HCT116 (cell line): ENCODE results near the gene SETD3. TPM values are rescaled to one million over a fixed set of nuclear protein-coding genes. Genes with fewer than 3 reads are reported as not detected.

Experiments used
- ATAC-seq: fragments of 200-7000 bp; cut with Tn5 transposase; 2 replicates; pipeline ENCODE4 v1.9.1; 2020; ENCODE audit warnings: mild to moderate bottlenecking, moderate library complexity
- BruUV-seq: library from RNA; stranded (reverse); fragments of 400-500 nt; replicated peaks from 2 replicates; lab custom pipeline; 2021; lab: Mats Ljungman, UMichigan
- CTCF ChIA-PET: fragments of 300-600 bp; sonication (Branson Sonifier 250); formaldehyde crosslinking; loops from one replicate; lab custom pipeline; 2021; ENCODE audit warnings: antibody characterized with exemption; lab: Charles Lee
- POLR2A ChIA-PET: fragments of 300-600, 350-600 bp; sonication (Branson Sonifier 250); formaldehyde crosslinking; loops from one replicate; lab custom pipeline; 2021; ENCODE audit warnings: antibody characterized with exemption; lab: Charles Lee
- RAD21 ChIA-PET, 2 experiments: fragments of 300-600 bp; sonication (Branson Sonifier 250); formaldehyde crosslinking; loops; one replicate each; lab custom pipeline; 2023; ENCODE audit warnings: low total read pairs in 2 of 2; ENCODE audit not compliant: uncharacterized antibody in 2 of 2, unreplicated experiment in 2 of 2, low non-redundant PET in 1 of 2; lab: Charles Lee
- DNase-seq: peaks from one replicate; pipeline ENCODE4 v3.0.0-alpha.2; 2010; ENCODE audit warnings: low read depth, low spot score
- H2AFZ ChIP-seq: fragments of 200-600 bp; shearing (Covaris generic), sonication (generic); 2 replicates; pipeline ENCODE4 v1.6.1; 2017; ENCODE audit warnings: low read depth, mixed run types, mixed read lengths, antibody characterized with exemption, low read length; ENCODE audit not compliant: poor library complexity, severe bottlenecking
- H3K27ac ChIP-seq: 2 replicates; pipeline ENCODE4 v1.5.1; 2012; ENCODE audit warnings: low read depth, low read length
- H3K27me3 ChIP-seq: fragments of 200-600 bp; sonication (generic); 2 replicates; pipeline ENCODE4 v1.6.1; 2016; ENCODE audit warnings: mixed run types, low read length, mixed read lengths; ENCODE audit not compliant: insufficient read depth
- H3K36me3 ChIP-seq, 2 experiments: fragments of 200-500 bp in 1 of 2; fragments of 200-600 bp in 1 of 2; sonication (Bioruptor generic) in 1 of 2; sonication (generic) in 1 of 2; 2 replicates each; pipeline versions ENCODE4 v1.5.1 to v1.6.1; 2014 to 2016; ENCODE audit warnings: low read length in 2 of 2, inconsistent platforms in 1 of 2, mixed read lengths in 1 of 2, mixed run types in 1 of 2; ENCODE audit not compliant: insufficient read depth in 2 of 2, control insufficient read depth in 1 of 2
- H3K4me1 ChIP-seq, 2 experiments: fragments of 200-600 bp in 1 of 2; sonication (generic) in 1 of 2; 2 replicates each; pipeline versions ENCODE4 v1.5.1 to v1.6.1; 2012 to 2017; ENCODE audit warnings: low read length in 2 of 2, inconsistent platforms in 1 of 2, mild to moderate bottlenecking in 1 of 2, mixed read lengths in 1 of 2, mixed run types in 1 of 2, moderate library complexity in 1 of 2; ENCODE audit not compliant: insufficient read depth in 2 of 2, control insufficient read depth in 1 of 2
- H3K4me2 ChIP-seq: fragments of 200-600 bp; sonication (generic); 2 replicates; pipeline ENCODE4 v1.6.1; 2017; ENCODE audit warnings: mixed run types, low read length, mixed read lengths
- H3K4me3 ChIP-seq, 2 experiments: fragments of 200-600 bp in 1 of 2; sonication (generic) in 1 of 2; replicated peaks in 1 of 2; 2 replicates each; pipeline ENCODE4 v1.5.1; 2011 to 2016; ENCODE audit warnings: low read length in 2 of 2, control low read depth in 1 of 2, low read depth in 1 of 2, mild to moderate bottlenecking in 1 of 2, mixed read lengths in 1 of 2, mixed run types in 1 of 2
- H3K79me2 ChIP-seq: fragments of 200-600 bp; sonication (generic); 2 replicates; pipeline ENCODE4 v1.6.1; 2017; ENCODE audit warnings: mild to moderate bottlenecking, mixed run types, low read length, moderate library complexity, mixed read lengths; ENCODE audit not compliant: insufficient read depth
- H3K9ac ChIP-seq: fragments of 200-600 bp; sonication (generic); 2 replicates; pipeline ENCODE4 v1.6.1; 2016; ENCODE audit warnings: low read length, mixed read lengths
- H3K9me2 ChIP-seq: fragments of 200-600 bp; sonication (generic), shearing (Covaris generic); 2 replicates; pipeline ENCODE4 v1.6.1; 2017; ENCODE audit warnings: mixed run types, mild to moderate bottlenecking, moderate library complexity; ENCODE audit not compliant: insufficient read depth
- H3K9me3 ChIP-seq, 2 experiments: fragments of 200-500 bp in 1 of 2; fragments of 200-600 bp in 1 of 2; sonication (Bioruptor generic) in 1 of 2; sonication (generic) in 1 of 2; 2 replicates each; pipeline ENCODE4 v1.6.1; 2014 to 2017; ENCODE audit warnings: low read length in 2 of 2, mixed read lengths in 2 of 2, inconsistent platforms in 1 of 2, low read depth in 1 of 2, mild to moderate bottlenecking in 1 of 2, mixed run types in 1 of 2, moderate library complexity in 1 of 2; ENCODE audit not compliant: control insufficient read depth in 1 of 2, insufficient read depth in 1 of 2
- H4K20me1 ChIP-seq: fragments of 200-600 bp; sonication (generic), shearing (Covaris generic); 2 replicates; pipeline ENCODE4 v1.6.1; 2017; ENCODE audit warnings: mixed run types, mild to moderate bottlenecking, moderate library complexity; ENCODE audit not compliant: insufficient read depth
- CTCF ChIP-seq, 3 experiments: fragments of 200-600 bp in 1 of 3; sonication (generic) in 1 of 3; IDR thresholded peaks in 2 of 3; conservative IDR thresholded peaks in 1 of 3; 2 replicates each; pipeline ENCODE4 v1.5.1; 2012 to 2017; ENCODE audit warnings: low read depth in 2 of 3, low read length in 2 of 3, antibody characterized with exemption in 1 of 3, borderline replicate concordance in 1 of 3, control low read depth in 1 of 3, mild to moderate bottlenecking in 1 of 3, mixed read lengths in 1 of 3, mixed run types in 1 of 3, moderate library complexity in 1 of 3; ENCODE audit not compliant: insufficient read depth in 1 of 3
- EGR1 ChIP-seq: IDR thresholded peaks from 2 replicates; pipeline ENCODE4 v1.6.1; 2012; ENCODE audit warnings: low read depth
- FOSL1 ChIP-seq: IDR thresholded peaks from 2 replicates; pipeline ENCODE4 v1.6.1; 2012; ENCODE audit warnings: low read depth
- JUND ChIP-seq: IDR thresholded peaks from 2 replicates; pipeline ENCODE4 v1.6.1; 2012
- RAD21 ChIP-seq: IDR thresholded peaks from 2 replicates; pipeline ENCODE4 v1.6.1; 2012; ENCODE audit warnings: low read depth, mild to moderate bottlenecking
- SIN3A ChIP-seq: IDR thresholded peaks from 2 replicates; pipeline ENCODE4 v1.6.1; 2012; ENCODE audit warnings: low read depth
- TCF7L2 ChIP-seq: IDR thresholded peaks from 2 replicates; pipeline ENCODE4 v1.7.0; 2011; ENCODE audit warnings: borderline replicate concordance, inconsistent platforms; ENCODE audit not compliant: insufficient read depth, insufficient read length; ENCODE audit errors: extremely low read depth
- YY1 ChIP-seq: IDR thresholded peaks from 2 replicates; pipeline ENCODE4 v1.6.1; 2011; ENCODE audit warnings: low read length, low read depth, moderate library complexity, mild to moderate bottlenecking; ENCODE audit not compliant: insufficient replicate concordance; ENCODE audit errors: extremely low read depth
- ZNF274 ChIP-seq: fragments of 200-500 bp; sonication (Bioruptor generic); IDR thresholded peaks from 2 replicates; pipeline ENCODE4 v1.6.1; 2014; ENCODE audit warnings: mild to moderate bottlenecking, low read depth, low read length, inconsistent platforms
- intact Hi-C: fragments of 100-400 bp; cut with micrococcal nuclease; formaldehyde crosslinking; loops from 2 replicates; pipeline ENCODE4 v1.10.0; 2022
- total RNA-seq: library from RNA; stranded (reverse); gene quantifications from one replicate; pipeline ENCODE4 v1.2.1, GENCODE V29; 2021; ENCODE audit not compliant: unreplicated experiment

SETD3 gene
- total RNA-seq, 1 experiment from 2014 or later = 46.6 TPM

- no peaks in the 10 kb centered on the region for H3K9me2 ChIP-seq
- no peak overlapping the region for H3K4me2 ChIP-seq
- ATAC-seq = peak; percentile 86
- no peak overlapping the region for H3K27ac ChIP-seq
- H3K4me1 ChIP-seq = peaks cover 0 to 6% of the 10 kb centered on the region in 2 experiments; a peak in 2 of 4 replicates
- H3K4me3 ChIP-seq = no peak overlapping the region
- TF ChIP-seq TCF7L2 = no peak
- TF ChIP-seq EGR1 = no peak
- TF ChIP-seq ZNF274 = no peak
- TF ChIP-seq CTCF (IDR thresholded peaks at IDR 0.05 in 2 of 3, conservative IDR thresholded peaks at IDR 0.05 in 1 of 3; ENCODE audit: borderline replicate concordance in 1 of 3, insufficient read depth in 1 of 3, low read depth in 2 of 3, low read length in 2 of 3) = peak; percentile 90 to 95 (median 93)
- no peak for TF ChIP-seq JUND
- TF ChIP-seq YY1 = peak; percentile 8
- no peak for TF ChIP-seq SIN3A
- TF ChIP-seq FOSL1 = no peak
- TF ChIP-seq RAD21 = peak; percentile 98
- DNase-seq = peak; percentile 23
- H3K9ac ChIP-seq = no peak overlapping the region
- no TSS peak for BruUV-seq
- intact Hi-C loops = loop anchor here (1.0 kb wide), 3 partner anchors 111 to 367 kb away; no protein-coding TSS in a partner anchor
- H4K20me1 ChIP-seq = no peaks in the 10 kb centered on the region
- H3K36me3 ChIP-seq = peaks cover 0 to 4% of the 10 kb centered on the region in 2 experiments; a peak in 1 of 4 replicates
- RAD21 ChIA-PET = no interaction called here
- H3K9me3 ChIP-seq = no peaks in the 10 kb centered on the region
- H3K79me2 ChIP-seq = peaks cover 7% of the 10 kb centered on the region; the same call in 1 of the 2 replicates
- H3K27me3 ChIP-seq = no peaks in the 10 kb centered on the region
- CTCF ChIA-PET = interaction anchor here (0.7 to 1.3 kb wide), 2 partner anchors 58 to 110 kb away, joined by 3 read pairs; no protein-coding TSS in a partner anchor
- no peak overlapping the region for H2AFZ ChIP-seq
- POLR2A ChIA-PET = no interaction called here
These were observed 38.0 kb upstream of the SETD3 start for GRCh38 chr14:99518441-99519346.
